Heart right ventricle (tissue), 16 donors: ENCODE measurements around the gene ENDOV. TPM values are rescaled to one million over a fixed set of nuclear protein-coding genes. Genes with fewer than 3 reads are reported as not detected.

ENCODE experiments used
- ATAC-seq, 8 donors: fragments of 200-7000 bp; cut with Tn5 transposase; one replicate each; pipeline ENCODE4 v1.9.1; 2020; ENCODE audit warnings: mild to moderate bottlenecking in 8 of 8, moderate library complexity in 8 of 8, moderate number of reproducible peaks in 1 of 8
- DNase-seq, 2 donors: peaks; one replicate each; pipeline ENCODE4 v3.0.0-alpha.2; 2020
- H3K27ac ChIP-seq, 10 donors: fragments of 200-600 bp; sonication (generic) in 2 of 10; one replicate each; pipeline versions ENCODE4 v1.5.0 to v1.8.0; 2020 to 2022; ENCODE audit warnings: mild to moderate bottlenecking in 3 of 10
- H3K27me3 ChIP-seq, 7 donors: fragments of 200-600 bp; one replicate each; pipeline ENCODE4 v1.8.0; 2021 to 2022; ENCODE audit warnings: mild to moderate bottlenecking in 2 of 7
- H3K36me3 ChIP-seq, 9 donors: fragments of 200-600 bp; sonication (generic) in 1 of 9; one replicate each; pipeline versions ENCODE4 v1.5.0 to v1.8.0; 2020 to 2022; ENCODE audit warnings: mild to moderate bottlenecking in 2 of 9
- H3K4me1 ChIP-seq, 9 donors: fragments of 200-600 bp; sonication (generic) in 1 of 9; one replicate each; pipeline versions ENCODE4 v1.5.0 to v1.8.0; 2020 to 2022; ENCODE audit warnings: mild to moderate bottlenecking in 4 of 9
- H3K4me3 ChIP-seq, 10 donors: fragments of 200-600 bp; sonication (generic) in 2 of 10; one replicate each; pipeline versions ENCODE4 v1.5.0 to v1.8.0; 2020 to 2022; ENCODE audit warnings: mild to moderate bottlenecking in 7 of 10, moderate library complexity in 2 of 10
- H3K9me3 ChIP-seq, 11 donors: fragments of 200-600 bp in 10 of 11; sonication (generic) in 2 of 11; one replicate each; pipeline versions ENCODE4 v1.5.0 to v1.8.0; 2013 to 2022; ENCODE audit warnings: mild to moderate bottlenecking in 2 of 11, control low read depth in 1 of 11, moderate library complexity in 1 of 11
- CTCF ChIP-seq, 9 donors: fragments of 200-600 bp; sonication (generic) in 2 of 9; IDR thresholded peaks; one replicate each; pipeline versions ENCODE4 v1.5.0 to v1.8.0; 2021 to 2022; ENCODE audit warnings: antibody characterized with exemption in 9 of 9, mild to moderate bottlenecking in 5 of 9, moderate library complexity in 1 of 9
- WGBS, 2 donors: extraction: QIAGEN DNeasy Blood & Tissue Kit; methylation state at CpG; one replicate each; pipeline ENCODE4 v1.1.7; 2013; ENCODE audit warnings: inconsistent platforms in 1 of 2; 5-methylcytosine and 5-hydroxymethylcytosine counted together
- intact Hi-C, 10 donors: fragments of 100-400 bp; cut with DNase I; formaldehyde crosslinking; loops; one replicate each; pipeline versions ENCODE4 v1.11.1 to v1.14.2; 2022
- polyA plus RNA-seq, 2 donors: library from polyadenylated mRNA; stranded (reverse); fragments of 200-250 nt; gene quantifications; one replicate each; pipeline ENCODE4 v1.2.3, GENCODE V29; 2013
- total RNA-seq, 10 donors: library from RNA; stranded (reverse); fragmentation: NEBNext Ultra II Directional in 3 of 10; extraction: Animal tissue kit (Norgen Biotek cat#: 25700) in 3 of 10; gene quantifications; one replicate each; pipeline versions ENCODE4 v1.2.1 to v1.2.4, GENCODE V29; 2021 to 2023
- donor health status: Arrhythmogenic right ventricular cardiomyopathy.
- donor health status: ischemic (EF 13 %, LVEDD 7.1; RV severe dilation, severe dysfunction).
- donor health status: healthy with polysubstance abuse.
- donor health status: DM: no; HTN: yes; CAD: no.
- donor health status: DM: no; HTN: no; CAD: no.
- donor health status: ischemic (EF 25% LVEDD 6.9; RV normal size, moderate dysfunction).
- donor health status: ischemic (EF 25% LVEDD 5.7; RV mildly dilated, moderate dysfunction).
- donor health status: healthy.
- donor health status: DM: yes; HTN: yes; CAD: no.
- donor health status: Ischemic cardiomyopathy.
- donor health status: ischemic (EF 35%, LVEDD 5.7; RV mildly dilated, moderate dysfunction).
- donor health status: nonischemic (EF 11% LVEDD 7.7; RV severe dilation, severe dysfunction).
- donor health status: DM: yes; HTN: yes; CAD: no.
- donor health status: PGD.
- donor health status: ischemic (EF 29% LVEDD 5.4; RV normal size, mild dysfunction).
- donor health status: nonischemic (EF 23%, LVEDD 6.1; RV moderate dilation, normal function).

The ENDOV gene
- total and polyA plus RNA-seq, 12 donors: 7.7 to 19.9 (median 12.6) TPM

GRCh38 chr17:80393961-80394360, 21.0 kb upstream of the ENDOV start:
- intact Hi-C loops: no loop called here
- TF ChIP-seq CTCF (IDR thresholded peaks at IDR 0.05): no peak
- peaks cover 0 to 72% (median 39%) of the 10 kb centered on the region in 9 donors for H3K36me3 ChIP-seq

DNA sequence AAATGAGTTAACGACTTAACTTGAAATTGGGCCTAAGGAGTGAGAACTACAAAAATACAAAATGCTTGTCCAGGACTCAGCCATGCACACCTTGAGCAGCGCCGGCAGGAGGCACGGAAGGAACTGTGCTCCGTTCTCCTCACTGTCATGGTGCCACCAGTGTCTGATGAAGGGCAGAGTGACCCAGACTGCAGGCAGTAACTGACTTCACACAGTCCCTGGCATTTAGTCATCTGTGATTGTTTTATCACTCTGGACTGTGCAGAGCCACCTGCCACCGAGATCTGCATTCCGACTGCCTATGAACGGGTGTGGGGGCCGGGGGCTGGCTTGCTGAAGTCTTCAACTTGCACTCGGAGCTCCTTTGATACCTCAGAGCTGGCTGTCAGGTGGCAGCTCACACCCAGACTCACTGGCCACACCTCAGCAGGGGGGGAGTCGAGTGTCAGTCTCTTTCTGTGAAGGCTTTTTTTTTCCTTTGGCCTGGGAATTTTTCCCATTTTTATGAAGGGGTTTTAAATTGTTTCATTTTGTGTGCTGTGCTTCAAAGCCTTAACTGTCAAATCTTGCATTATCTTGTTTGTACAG, 20.2 kb upstream of the ENDOV start:
- peaks cover 0 to 64% (median 31%) of the 10 kb centered on the region in 9 donors for H3K36me3 ChIP-seq
- WGBS, 2 donors: 42 to 63% methylated on average over 11 of the region's 11 CpGs
- no peaks in the 10 kb centered on the region for H3K9me3 ChIP-seq
- H3K4me1 ChIP-seq: peaks cover 0 to 26% (median 14%) of the 10 kb centered on the region in 9 donors
- ATAC-seq (peak; percentile 31 to 92 (median 84)), DNase-seq (no peak)
- H3K27ac ChIP-seq: peak overlapping the region in 4 of 10 donors; percentile 14 to 57 (median 22)
- no peak overlapping the region for H3K4me3 ChIP-seq
- TF ChIP-seq CTCF (IDR thresholded peaks at IDR 0.05): peak in 2 of 9 donors; percentile 18 to 19
- H3K27me3 ChIP-seq: no peaks in the 10 kb centered on the region
- intact Hi-C loops: no loop called here

More at GRCh38 chr17:80393961-80394360, 21.0 kb upstream of the ENDOV start:
- ATAC-seq (no peak), DNase-seq (no peak)
- WGBS, 2 donors: 87 to 91% methylated on average over 4 of the region's 4 CpGs
- Histone ChIP-seq H3K27ac (peak overlapping the region in 2 of 10 donors; percentile 14 to 18), H3K4me1 (peaks cover 0 to 26% (median 14%) of the 10 kb centered on the region in 9 donors), H3K9me3 (no peaks in the 10 kb centered on the region), H3K4me3 (no peak overlapping the region), H3K27me3 (no peaks in the 10 kb centered on the region)

DNA sequence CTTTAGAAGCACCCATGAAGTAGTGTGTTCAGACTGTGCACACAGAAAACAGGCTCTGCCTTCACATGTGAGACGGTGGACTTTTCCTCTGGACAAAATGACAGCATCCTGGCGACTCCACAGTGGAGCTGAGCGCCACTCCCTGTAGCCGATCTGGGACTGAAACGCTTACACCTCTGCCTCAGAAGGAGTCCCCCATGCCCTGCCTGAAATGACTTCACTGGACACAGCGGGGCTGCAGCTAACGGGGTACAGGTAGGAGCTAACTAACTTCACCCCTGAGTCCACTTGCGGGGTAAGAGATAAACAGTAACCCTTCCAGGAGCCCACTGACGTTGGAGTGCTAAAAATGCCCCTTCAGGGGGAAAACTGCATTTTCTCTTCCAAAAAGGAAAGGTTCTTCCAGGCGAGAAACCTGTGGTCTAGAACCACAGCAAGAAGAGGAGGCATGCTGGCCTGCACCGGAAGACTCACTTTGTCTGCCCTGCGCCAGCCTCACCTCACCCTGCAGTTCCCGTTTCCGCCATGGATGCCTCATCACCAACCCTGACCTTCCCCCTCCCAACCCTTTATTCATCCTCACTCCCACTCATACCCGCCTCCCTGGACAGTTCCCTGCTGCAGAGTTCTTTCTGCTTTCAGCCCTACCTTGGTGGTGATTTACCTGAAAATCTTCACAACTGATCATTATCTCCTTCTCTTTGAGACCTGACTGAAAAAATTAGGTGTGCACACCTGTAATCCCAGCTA, 19.4 kb upstream of the ENDOV start:
- Histone ChIP-seq H3K36me3 (peaks cover 0 to 55% (median 24%) of the 10 kb centered on the region in 9 donors), H3K27me3 (no peaks in the 10 kb centered on the region), H3K4me3 (no peak overlapping the region), H3K27ac (peak overlapping the region in 2 of 10 donors; percentile 14 to 57), H3K4me1 (peaks cover 0 to 26% (median 14%) of the 10 kb centered on the region in 9 donors), H3K9me3 (no peaks in the 10 kb centered on the region)
- TF ChIP-seq CTCF (IDR thresholded peaks at IDR 0.05): no peak
- no peak for DNase-seq
- WGBS, 2 donors: 83 to 84% methylated on average over 15 of the region's 15 CpGs
- peak in 4 of 8 donors; percentile 9 to 59 (median 24) for ATAC-seq
- intact Hi-C loops: no loop called here

DNA sequence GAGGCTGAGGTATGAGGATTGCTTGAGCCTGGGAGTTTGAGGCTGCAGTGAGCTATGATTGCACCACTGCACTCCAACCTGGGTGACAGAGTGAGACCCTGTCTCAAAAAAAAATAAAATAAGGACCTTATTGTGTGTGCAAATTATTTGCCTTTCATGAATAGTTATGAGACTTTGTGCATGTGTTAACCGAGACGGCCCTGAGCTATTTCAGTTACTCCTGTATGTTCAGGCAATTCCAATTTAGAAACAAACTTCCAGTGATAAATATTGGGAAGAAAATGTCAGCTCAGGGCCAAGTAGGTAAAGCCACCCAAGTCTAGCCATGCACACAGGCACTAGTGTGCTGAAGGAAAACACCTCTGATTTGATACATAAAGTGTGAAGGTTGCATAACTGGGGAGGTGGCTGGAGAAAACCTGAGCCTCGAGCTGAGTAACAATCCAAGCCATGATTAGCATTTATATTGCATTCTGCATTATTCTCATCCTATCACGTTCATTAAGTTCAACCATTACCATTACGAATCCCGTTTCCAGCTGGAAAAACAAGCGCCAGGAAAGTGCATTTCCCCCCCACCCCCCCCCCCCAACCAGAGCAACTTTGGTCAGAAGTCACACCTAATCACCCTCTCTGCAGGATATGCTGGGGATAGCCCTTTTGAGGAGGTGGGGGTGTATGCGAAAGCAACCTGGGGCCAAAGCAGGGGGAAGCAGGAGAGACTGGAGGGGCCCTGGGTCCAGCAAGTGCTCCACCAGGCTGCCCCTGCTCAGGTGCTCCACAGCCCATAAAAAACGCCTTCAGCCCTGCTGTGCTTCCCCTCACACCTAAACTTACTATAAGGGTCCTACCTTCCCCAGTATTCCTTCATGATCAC, 18.6 kb upstream of the ENDOV start:
- no peaks in the 10 kb centered on the region for H3K27me3 ChIP-seq
- H3K36me3 ChIP-seq: peaks cover 0 to 47% (median 19%) of the 10 kb centered on the region in 9 donors
- WGBS, 2 donors: 67 to 71% methylated on average over 9 of the region's 9 CpGs
- no peaks in the 10 kb centered on the region for H3K9me3 ChIP-seq
- no peak overlapping the region for H3K4me3 ChIP-seq
- no peak overlapping the region for H3K27ac ChIP-seq
- no peak for ATAC-seq
- DNase-seq: no peak
- H3K4me1 ChIP-seq: peaks cover 0 to 26% (median 14%) of the 10 kb centered on the region in 9 donors
- TF ChIP-seq CTCF (IDR thresholded peaks at IDR 0.05): no peak
- intact Hi-C loops: no loop called here
